ENCODE data around the gene PRAC1. TPM values are rescaled to one million over a fixed set of nuclear protein-coding genes. Genes with fewer than 3 reads are reported as not detected.

The PRAC1 gene
- total RNA-seq, 4 donors from 2014 or later: not detected

DNA sequence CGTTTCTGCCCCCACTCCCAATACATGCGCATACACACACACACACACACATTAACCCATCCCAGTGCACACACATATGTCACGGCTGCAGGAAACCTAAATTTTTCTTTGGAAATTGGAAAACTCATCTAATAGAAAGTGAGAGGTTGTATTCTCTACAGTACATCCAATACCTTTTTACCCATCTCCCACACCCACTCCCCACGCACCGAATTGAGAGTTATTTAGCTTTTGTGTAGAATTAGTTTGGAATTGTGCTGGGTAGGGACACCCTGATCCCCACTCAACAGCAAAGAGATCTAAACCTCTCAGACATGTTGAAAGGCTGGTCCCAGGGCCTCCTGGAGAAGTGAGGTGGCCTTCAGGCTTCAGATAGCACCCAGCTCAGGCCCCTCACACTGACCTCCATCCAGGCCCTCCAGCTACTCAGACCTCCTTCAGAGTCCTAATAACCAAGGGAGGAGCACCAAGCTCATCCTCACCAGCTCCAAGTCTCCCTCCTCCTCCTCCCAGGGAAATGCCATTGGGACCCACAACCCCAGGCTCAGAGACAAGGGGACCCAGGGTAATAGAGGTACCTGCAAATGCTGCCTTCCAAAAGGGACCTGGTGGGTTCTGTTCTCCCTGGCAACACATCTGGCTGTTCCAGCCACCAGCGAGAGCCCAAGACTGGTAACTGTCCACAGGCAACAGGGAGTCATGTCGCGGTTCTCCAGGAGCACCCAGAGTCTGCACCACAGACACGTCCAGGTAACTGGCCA, 5.3 kb upstream of the PRAC1 start:
- H3K27ac ChIP-seq: no peak overlapping the region
- H3K9me3 ChIP-seq: no peaks in the 10 kb centered on the region
- no peak for DNase-seq (ENCODE audit: low spot score in 2 of 2)
- no peak overlapping the region for H3K4me3 ChIP-seq
- WGBS, 2 donors: 35 to 39% methylated on average over 9 of the region's 9 CpGs
- TF ChIP-seq, protein P1, sequence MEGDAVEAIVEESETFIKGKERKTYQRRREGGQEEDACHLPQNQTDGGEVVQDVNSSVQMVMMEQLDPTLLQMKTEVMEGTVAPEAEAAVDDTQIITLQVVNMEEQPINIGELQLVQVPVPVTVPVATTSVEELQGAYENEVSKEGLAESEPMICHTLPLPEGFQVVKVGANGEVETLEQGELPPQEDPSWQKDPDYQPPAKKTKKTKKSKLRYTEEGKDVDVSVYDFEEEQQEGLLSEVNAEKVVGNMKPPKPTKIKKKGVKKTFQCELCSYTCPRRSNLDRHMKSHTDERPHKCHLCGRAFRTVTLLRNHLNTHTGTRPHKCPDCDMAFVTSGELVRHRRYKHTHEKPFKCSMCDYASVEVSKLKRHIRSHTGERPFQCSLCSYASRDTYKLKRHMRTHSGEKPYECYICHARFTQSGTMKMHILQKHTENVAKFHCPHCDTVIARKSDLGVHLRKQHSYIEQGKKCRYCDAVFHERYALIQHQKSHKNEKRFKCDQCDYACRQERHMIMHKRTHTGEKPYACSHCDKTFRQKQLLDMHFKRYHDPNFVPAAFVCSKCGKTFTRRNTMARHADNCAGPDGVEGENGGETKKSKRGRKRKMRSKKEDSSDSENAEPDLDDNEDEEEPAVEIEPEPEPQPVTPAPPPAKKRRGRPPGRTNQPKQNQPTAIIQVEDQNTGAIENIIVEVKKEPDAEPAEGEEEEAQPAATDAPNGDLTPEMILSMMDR (IDR thresholded peaks at IDR 0.05): no peak
- TF ChIP-seq EP300 (IDR thresholded peaks at IDR 0.05): no peak
- TF ChIP-seq POLR2A (IDR thresholded peaks at IDR 0.05): no peak
- H3K27me3 ChIP-seq: peaks cover 0 to 100% of the 10 kb centered on the region in 2 donors
- H3K4me1 ChIP-seq: peaks cover 0 to 45% (median 18%) of the 10 kb centered on the region in 4 donors
- H3K36me3 ChIP-seq: no peaks in the 10 kb centered on the region

DNA sequence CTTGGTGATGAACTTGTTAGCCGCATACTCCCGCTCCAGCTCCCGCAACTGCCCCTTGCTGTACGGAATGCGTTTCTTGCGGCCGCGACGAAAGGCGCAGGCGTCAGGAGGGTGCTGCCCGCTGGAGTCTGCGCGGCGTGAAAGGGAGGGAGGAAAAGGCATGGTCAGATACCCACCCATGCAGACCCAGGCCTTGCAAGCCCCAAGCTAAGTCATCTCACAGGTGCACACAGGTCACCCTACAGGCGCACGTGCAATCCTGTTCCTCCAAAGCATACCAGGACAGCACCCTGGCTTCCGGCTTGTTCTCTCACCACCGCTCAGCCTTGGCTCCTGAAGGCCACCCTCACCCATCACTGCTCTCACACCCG, 4.6 kb upstream of the PRAC1 start:
- no peaks in the 10 kb centered on the region for H3K9me3 ChIP-seq
- no peak overlapping the region for H3K27ac ChIP-seq
- H3K4me3 ChIP-seq: no peak overlapping the region
- H3K36me3 ChIP-seq: no peaks in the 10 kb centered on the region
- no peak for TF ChIP-seq EP300 (IDR thresholded peaks at IDR 0.05)
- TF ChIP-seq POLR2A (IDR thresholded peaks at IDR 0.05): no peak
- TF ChIP-seq, protein P1 (IDR thresholded peaks at IDR 0.05): no peak
- peaks cover 0 to 48% (median 18%) of the 10 kb centered on the region in 4 donors for H3K4me1 ChIP-seq
- H3K27me3 ChIP-seq: peaks cover 0 to 100% of the 10 kb centered on the region in 2 donors
- 9 to 15% methylated on average over 18 to 19 of the region's 20 CpGs for WGBS, 2 donors
- DNase-seq (ENCODE audit: low spot score in 2 of 2): no peak

DNA sequence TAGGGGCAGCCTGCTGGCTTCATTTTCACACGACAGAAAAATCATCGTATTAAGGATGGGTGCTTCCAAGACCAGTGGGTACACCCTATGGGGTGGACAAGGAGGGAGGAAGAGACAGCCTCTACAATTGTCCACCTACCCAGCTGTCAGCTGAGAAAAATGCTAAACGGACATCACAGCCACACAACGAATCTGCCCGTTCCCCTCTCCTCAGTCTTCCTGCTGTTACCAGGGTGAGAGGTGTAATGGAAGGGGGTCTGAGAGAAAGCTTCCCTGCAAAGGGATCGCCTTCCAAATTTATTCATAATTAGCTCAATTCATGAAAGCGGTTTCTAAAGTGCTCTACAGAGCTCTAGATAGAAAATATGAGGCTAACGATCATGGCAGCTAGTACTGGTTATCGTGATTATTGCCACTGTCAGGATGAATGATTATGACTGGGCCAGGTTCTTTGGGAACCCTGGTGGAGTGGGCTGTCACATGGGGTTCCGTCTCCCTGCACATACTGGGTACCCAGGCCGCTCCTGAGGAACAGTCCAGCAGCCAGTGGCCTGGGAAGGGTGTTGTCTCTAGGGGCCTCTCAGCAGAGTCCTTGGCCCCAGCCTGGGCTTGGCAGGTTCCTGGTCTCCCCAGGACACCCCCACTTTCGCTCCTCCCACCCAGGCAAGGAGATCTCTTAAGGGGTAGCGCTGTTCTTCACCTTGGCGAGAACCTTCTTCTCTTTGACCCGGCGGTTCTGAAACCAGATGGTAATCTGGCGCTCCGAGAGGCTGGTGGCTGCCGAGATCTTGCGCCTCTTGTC, 4.0 kb upstream of the PRAC1 start:
- Histone ChIP-seq H3K27ac (no peak overlapping the region), H3K4me3 (no peak overlapping the region), H3K9me3 (no peaks in the 10 kb centered on the region), H3K36me3 (no peaks in the 10 kb centered on the region), H3K4me1 (peaks cover 0 to 48% (median 18%) of the 10 kb centered on the region in 4 donors), H3K27me3 (peaks cover 0 to 100% of the 10 kb centered on the region in 2 donors)
- 13 to 15% methylated on average over 20 of the region's 20 CpGs for WGBS, 2 donors
- TF ChIP-seq EP300 (IDR thresholded peaks at IDR 0.05) (no peak), POLR2A (IDR thresholded peaks at IDR 0.05) (no peak)
- TF ChIP-seq, protein P1 (IDR thresholded peaks at IDR 0.05): no peak
- DNase-seq (ENCODE audit: low spot score in 2 of 2): no peak

DNA sequence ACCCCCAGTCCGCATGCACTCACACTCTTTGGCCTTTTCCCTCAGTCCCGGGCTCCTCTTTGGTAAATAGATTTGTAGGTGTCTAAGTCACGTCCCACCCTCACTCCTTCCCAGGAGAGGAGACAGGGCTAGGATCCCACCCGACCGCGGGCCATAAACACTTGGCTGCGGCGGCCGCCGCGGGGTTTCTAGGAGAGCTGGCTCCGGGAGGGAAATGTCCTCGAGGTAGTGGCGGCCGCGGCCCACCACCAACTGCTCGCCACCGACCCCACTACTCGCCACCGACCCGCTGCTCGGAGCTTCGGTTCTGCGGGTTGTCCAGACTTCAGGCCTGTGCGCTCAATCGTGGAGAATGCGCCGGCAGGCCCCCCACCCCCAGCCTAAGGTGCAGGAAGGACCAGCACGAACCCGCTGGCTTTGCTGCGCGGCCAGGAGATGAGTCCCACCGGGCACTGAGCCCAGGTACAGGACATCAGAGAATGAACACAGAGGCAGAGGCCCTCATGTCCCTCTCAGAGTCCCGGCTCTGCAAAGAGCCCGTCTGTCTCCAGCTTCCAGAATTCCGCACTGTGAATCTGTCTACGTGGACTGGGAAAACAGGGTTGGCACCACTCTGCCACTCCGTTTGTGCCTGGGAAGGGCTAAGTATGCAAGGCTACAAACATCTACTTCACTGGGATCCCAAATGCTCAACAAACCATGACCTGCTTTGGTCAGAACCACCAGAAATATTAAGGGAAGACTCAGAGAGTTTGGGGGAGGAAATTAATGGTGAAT, 3.2 kb upstream of the PRAC1 start:
- 6% methylated on average over 32 to 38 of the region's 38 CpGs for WGBS, 2 donors
- TF ChIP-seq EP300 (IDR thresholded peaks at IDR 0.05) (no peak), POLR2A (IDR thresholded peaks at IDR 0.05) (no peak)
- TF ChIP-seq, protein P1 (IDR thresholded peaks at IDR 0.05): no peak
- Histone ChIP-seq H3K36me3 (no peaks in the 10 kb centered on the region), H3K27ac (no peak overlapping the region), H3K9me3 (no peaks in the 10 kb centered on the region), H3K27me3 (peaks cover 0 to 100% of the 10 kb centered on the region in 2 donors), H3K4me3 (no peak overlapping the region), H3K4me1 (peaks cover 0 to 48% (median 18%) of the 10 kb centered on the region in 4 donors)
- no peak for DNase-seq (ENCODE audit: low spot score in 2 of 2)

All from tibial nerve (tissue), 4 donors.